ENCODE results near the gene OSER1.
"Not testable (repeated sequence)": the region's sequence is repeated elsewhere in the genome, so short reads cannot be mapped to it uniquely, and the experiment has no call there.

The OSER1 gene
- total RNA-seq = 29.6 to 124 (median 41.5) reads per million in 3 experiments

DNA sequence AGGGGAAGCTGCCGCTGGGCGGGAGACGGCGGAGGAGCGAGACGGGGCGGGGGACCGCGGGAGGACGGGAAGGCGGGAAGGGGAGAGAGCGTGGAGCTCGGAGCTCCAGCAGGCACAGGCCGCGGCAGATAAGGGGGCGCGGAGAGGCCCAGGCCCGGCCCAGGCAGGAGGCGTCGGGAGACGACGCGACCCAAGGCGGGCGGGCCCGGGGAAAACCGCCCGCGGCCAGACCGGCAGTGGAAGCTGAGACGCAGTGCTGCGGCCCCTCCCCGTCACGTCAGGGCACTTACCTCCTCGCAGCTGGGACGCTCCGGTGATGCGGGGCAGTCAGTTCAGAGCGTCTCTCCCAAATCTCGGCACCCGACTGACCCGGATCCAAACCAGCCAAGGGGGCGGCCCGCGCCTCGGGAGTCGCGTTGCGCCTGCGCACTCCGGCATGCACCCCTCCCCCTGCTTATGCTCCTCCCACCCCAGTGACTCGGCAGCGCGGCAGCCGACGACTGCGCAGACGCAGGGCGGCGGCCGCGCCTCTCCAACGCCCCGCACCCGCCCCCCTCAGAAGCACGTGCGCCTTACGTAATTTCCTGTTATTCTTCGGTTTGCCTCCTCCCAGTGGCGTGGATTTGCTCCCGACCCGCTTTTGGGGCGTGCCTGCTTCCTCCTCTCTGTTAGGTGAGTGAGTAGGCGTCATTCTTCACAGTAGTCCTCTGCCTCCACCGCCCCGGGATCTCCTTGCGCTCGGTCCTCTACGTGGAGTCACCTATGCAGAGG, at the start of gene OSER1:
TSS of gene OSER1 (minus strand) at position 366 of the 771 bp plus-strand sequence. CDS start 3,814 bp downstream, outside the sequence.
- DNase-seq = peak; percentile 98

DNA sequence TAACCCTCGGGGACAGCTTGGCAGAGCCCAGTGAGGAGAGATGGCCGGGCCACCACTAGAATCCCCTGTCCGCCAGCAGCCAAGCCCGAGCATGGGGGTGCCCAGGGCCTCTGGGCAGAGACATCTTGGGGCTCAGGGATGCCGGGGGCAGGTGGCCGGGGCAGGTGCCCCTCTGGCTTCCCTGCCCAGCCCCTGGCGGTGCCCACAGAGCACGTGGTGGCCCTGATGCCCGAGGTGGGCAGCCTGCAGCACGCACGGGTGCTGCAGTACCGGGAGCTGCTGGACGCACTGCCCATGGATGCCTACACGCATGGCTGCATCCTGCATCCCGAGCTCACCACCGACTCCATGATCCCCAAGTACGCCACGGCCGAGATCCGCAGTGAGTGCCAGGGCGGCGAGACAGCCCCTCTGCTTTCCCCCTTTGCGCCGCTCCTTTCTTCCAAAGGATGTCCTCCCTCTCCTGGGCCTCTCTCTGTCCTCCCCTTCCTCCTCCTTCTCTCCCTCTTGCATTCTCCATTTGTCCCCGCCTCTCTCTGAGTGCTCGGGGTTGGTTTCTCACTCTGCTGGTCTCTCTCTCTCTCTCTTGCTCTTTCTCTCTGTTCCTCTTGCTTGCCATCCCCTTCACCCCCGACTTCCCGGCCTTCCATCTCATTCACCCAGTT, 47.8 kb upstream of the OSER1 start:
- no peak for DNase-seq

DNA sequence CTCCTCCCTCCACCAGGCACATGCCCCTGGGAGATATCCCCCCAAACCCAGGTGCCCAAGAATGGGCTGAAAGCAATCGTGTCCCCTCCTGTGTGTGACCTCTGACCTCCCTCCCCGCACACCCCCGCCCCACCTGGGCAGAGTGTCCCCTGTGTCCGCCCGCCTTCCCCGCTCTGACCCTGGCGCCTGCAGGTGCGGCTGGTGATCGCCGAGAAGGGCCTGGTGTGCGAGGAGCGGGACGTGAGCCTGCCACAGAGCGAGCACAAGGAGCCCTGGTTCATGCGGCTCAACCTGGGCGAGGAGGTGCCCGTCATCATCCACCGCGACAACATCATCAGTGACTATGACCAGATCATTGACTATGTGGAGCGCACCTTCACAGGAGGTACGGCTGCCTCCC, 46.4 kb upstream of the OSER1 start:
- no peak for DNase-seq

DNA sequence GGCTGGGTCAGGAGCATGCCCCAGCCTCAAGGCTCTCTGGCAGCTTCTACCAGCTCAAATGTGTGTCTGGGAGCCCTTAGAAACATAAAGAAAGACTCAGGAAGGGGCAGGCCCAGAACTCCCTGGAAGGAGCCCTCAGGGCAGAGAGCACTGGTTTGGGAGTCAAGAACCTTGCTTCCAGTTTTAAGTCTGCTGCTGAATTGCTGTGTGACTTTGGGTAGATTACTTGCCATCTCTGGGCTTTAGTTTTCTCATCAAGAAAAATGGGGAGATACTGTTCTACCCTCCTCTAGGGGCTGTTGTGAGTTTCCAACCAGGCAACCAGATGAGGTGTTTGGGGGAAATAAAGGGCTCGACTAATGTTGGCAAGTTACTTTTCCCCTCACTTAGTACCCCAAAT, 45.4 kb upstream of the OSER1 start:
- no peak for DNase-seq

DNA sequence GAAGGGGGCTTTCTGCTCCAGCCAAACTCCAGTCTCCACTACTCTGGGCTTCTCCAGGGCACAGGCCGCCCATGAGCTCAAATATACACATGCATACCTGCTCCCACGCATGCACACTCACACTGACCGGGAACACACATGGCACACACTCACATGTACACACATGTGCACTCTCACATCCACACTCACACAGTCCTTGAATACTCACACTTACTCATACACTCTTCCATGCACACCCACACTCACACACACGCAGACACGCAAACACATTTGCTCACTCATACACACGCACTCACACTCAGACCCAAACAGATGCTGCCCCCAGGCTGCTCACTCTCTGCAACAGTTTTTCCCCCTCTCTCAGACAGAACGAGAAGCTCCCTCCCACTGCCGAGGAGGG, 43.5 kb upstream of the OSER1 start:
- no peak for DNase-seq

DNA sequence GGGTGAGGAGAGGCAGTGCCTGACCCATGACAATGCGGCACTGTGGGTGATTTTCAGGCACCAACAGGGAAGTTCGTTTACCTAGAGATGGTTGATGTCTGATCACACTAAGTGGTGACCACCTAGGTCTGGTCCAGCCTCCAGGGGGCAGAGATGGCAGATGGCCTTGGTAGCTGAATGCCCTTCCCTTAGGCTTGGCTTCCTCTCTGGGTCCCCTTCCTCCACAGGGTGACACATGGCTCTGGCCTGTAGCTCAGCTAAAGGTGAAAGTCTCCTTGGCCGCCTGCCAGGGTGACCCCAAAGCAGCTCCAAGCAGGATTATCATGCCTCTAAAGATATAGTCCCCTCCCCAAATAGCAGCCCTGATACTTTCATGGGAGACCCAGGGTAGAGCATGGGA, 43.0 kb upstream of the OSER1 start:
- DNase-seq = no peak

DNA sequence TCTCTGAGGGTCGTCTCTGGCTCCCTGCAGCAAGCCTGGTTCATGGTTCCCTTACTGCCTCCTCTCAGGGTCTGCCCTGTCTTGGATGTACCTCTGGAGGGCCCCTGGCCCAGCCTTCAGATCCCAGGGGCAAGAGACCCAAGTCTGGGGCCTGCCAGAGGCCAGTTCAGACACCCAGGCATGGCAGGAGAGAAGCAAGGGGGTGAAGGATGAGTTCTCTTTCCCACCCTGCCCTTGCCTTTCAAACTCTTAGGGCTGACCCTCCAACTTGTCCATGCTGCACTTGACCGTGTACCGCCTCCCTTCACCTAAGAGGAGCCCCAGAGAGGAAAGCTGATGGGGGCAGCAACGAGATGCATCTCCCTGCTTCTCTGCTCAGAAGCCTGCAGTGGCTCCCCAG, 40.7 kb upstream of the OSER1 start:
- no peak for DNase-seq

DNA sequence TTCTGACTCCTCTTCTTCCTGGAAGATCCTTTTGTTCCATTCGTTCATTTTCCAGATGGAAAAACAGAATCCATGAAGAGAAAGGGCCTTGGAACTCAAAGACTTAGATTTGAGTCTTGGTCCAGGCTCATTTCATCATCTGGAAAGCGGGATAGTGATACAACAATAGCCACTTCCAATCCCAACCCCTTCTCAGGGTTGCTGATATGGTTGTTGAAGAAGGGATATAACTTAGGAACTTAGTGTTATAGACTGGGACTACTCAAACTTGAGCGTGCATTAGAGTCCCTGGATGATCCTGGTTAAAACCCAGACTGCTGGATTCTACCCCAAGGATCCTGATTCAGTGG, 37.8 kb upstream of the OSER1 start:
- no peak for DNase-seq

DNA sequence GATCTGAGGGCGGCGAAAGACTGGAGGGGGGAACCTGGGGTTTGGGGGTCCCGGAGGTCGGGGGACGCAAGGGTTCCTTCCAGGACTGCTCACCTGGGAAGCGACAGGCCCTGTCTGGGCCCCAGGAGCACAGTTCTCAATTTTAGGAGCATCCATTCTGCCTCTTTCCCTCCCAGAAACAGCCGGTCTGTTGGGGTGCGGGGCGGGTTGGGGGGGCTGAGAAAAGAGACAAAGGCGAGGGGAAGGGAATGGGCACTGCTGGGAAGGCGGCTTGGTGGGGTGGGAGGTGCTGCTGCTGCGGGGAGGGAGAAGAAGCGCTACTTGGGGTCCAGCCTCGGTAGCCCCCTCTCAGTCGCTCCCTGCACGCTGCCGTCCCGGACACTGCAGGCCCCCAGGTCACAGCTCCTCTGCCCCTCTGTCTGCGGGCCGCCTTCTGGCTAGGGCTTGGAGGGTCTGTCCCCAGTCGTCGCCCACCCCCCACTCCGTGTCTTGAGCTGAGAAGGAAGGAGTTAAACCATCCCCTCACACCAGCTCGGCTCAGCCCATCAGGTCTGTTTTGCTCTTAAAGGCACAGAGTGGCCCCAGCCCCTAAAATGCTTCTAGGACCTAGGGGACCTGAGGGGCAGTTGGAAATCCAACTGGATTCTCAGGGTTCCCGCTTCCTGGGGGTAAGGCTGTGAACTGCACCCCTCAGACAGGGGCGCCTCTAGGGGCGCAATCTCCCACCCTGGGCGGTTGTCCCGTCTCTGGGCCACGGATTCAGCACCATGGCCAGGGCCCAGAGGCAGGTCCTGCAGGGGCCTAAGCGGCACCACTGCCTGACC, 37.2 kb upstream of the OSER1 start:
- DNase-seq = no peak

DNA sequence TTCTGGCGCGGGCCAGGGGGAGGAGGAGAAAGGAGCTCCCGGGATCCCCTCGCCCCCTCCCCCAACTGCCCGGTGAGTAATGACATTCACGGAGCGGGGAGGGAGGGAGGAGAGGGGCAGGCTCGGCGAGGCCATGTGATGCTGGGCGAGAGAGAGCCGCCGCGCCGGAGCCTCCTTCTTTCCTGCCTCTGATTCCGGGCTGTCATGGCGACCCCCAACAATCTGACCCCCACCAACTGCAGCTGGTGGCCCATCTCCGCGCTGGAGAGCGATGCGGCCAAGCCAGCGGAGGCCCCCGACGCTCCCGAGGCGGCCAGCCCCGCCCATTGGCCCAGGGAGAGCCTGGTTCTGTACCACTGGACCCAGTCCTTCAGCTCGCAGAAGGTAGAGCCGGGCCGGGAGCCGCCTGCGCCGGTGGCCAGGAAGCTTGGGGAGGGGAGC, 36.6 kb upstream of the OSER1 start, which contains the start of gene GDAP1L1:
TSS of gene GDAP1L1 (plus strand) at position 178 of the 441 bp plus-strand sequence. CDS start at position 205, 27 bp downstream.
- DNase-seq = no peak

DNA sequence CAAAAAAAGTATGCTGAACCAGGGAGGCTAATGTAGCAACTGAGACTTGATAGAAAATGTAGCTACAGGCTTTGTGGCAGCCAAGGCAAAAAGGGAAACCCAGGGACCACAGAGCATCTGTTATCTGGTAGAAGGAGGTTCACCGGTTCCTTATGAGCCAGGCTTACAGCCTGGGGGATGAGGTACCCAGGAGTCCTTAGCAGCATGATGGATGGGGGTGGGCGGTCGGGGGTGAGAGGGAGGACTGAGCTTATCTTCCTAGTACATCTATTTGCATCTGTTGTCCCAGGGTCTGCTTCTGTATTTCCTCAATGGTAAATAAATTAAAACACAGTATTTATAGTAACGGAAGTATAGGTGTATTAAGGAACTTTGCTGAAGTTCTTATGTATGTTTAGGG, 35.4 kb upstream of the OSER1 start:
- no peak for DNase-seq

DNA sequence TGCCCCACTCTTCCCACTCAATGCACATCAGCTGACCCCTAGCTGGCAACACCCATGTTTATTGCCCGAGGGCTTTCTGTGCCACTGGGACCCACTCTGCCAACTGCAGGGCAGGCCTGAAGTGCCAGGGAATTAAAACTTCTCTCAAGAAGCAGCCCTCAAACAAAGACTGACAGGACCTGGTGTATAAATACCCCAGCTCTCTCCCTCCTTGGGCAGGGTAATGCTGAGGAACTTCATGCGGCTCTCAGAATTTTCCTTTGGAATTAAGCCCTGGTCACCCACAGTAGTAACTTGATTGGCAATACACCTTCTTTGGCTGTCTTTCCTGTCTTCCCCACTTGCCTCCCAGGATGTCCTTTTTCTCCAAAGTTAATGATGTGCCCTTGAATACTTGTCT, 31.2 kb upstream of the OSER1 start:
- no peak for DNase-seq

DNA sequence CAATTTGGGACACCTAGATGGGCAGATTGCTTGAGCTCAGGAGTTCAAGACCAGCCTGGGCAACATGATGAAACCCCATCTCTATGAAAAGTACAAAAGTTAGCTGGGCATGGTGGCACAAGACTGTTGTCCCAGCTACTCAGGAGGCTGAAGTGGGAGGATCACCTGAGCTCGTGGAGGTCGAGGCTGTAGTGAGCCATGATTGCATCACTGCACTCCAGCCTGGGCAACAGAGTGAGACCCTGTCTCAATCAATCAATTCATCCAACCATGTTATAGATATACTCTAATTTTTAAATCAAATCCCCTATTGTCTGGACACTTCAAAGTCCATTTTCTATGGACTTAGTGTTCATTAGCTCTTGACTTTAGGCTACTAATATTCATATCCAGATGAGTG, 26.3 kb upstream of the OSER1 start:
- DNase-seq = not testable (repeated sequence)

DNA sequence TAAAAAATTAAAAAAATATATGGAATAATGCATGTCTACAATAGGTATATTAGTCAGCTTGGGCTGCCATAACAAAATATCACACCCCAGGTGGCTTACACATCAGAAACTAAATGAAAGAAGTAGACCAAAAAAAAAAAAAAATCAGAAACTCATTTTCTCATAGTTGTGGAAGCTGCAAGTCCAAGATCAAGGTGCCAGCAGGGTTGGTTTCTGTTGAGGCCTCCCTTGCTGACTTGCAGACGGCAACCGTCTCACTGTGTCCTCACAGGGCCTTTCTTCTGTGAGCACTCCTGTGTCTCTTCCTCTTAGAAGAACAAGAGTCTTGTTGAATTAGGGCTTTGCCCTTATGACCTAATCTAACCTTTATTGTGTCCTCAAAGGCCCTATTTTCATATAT, 25.1 kb upstream of the OSER1 start:
- DNase-seq = no peak

DNA sequence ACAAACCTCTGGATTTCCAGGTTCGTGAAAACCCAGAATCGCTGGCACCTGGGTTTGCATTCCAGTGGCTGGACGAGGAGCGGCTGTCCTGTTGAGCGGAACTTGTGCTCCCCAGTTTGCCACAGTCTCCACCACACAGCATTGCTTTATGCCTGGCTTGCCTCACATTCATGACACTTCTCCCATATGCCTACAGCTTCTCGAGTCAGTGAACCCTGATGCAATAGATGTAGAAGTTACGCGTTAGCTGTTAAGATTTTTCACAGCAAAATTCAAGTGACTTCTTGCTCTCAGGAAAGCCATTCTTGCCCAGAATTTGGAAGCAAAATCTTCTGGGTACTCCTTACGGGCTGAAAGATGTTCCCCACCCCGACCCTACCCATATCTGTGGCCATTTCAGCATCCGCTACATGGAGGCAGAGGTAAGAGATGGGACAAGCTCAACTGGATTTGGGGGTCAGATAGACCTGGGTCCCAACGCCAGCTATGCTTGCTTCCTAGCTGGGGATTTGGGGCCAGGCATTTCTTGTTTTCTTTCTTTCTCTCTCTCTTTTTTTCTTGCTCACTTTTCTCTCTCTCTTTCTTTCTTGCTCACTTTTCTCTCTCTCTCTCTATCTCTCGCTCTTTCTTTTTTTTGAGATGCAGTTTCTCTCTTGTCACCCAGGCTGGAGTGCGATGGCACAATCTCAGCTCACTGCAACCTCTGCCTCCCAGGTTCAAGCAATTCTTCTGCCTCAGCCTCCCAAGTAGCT, 24.2 kb upstream of the OSER1 start:
- DNase-seq = no peak

DNA sequence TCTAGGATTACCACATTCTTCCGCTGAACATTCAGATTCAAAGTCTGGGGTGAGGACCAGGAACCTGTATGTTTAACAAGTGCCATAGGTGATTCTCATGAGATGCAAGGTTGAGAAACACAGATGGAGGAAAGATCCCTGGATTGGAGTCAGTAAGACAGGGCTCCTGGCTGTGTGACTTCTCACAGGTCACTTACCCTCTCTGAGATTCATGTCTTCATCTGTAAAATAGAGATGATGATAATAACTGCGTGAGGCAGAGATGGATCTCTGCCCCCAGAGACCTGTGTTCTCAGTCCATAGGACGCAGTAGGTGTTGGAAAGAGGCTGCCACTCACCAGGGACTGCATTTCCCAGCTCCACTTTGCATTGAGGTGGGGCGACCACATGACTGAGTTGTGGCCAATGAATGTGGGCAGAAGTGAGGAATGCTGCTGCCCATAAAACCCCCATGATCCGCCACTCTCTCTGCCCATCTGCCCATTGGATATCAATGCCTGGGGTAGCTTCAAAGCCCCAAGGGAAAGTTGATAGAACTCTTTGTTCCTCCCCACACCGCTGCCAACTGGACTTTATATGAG, 23.0 kb upstream of the OSER1 start:
- no peak for DNase-seq

DNA sequence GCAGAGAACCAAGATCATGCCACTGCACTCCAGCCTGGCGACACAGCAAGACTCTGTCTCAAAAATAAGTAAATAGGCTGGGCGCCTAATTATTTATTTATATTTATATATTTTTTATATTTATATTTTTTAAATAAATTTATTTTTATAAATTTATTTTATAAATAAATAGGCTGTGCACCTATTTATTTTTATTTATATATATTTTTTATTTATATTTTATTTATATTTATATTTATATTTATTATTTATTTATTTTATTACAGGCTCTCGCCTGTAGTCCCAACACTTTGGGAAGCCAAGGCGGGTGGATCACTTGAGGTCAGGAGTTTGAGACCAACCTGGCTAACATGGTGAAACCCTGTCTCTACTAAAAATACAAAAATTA, 21.9 kb upstream of the OSER1 start:
- DNase-seq = not testable (repeated sequence)

DNA sequence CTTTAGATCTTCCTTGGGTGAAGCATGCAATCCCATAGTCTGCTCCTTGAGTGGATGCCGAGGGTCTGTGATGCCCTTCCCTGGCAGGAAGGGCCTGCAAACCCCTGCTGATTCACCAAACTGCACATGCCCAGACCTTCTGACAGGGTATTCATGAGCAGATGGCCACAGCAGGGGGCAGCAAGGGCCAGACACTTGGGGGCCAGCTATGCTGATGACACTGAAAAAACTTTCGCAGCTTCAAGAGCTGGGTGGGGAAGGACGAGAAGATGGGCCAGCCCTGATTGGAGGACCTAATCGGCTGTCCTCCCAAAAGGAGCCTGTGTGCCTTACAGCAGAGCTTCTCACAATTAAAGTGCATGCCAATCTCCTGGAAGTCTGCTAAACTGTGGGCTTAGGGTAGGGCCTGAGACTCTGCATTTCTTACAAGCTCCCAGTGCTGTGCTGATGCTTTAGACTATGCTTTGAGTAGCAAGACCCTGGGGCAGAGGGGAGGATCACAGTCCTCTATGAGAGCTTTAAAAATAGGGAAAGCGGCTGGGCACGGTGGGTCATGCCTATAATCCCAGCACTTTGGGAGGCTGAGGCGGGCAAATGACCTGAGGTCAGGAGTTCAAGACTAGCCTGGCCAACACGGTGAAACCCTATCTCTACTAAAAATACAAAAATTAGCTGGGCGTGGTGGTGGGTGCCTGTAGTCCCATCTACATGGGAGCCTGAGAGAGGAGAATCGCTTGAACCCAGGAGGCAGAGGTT, 21.3 kb upstream of the OSER1 start:
- DNase-seq = no peak

DNA sequence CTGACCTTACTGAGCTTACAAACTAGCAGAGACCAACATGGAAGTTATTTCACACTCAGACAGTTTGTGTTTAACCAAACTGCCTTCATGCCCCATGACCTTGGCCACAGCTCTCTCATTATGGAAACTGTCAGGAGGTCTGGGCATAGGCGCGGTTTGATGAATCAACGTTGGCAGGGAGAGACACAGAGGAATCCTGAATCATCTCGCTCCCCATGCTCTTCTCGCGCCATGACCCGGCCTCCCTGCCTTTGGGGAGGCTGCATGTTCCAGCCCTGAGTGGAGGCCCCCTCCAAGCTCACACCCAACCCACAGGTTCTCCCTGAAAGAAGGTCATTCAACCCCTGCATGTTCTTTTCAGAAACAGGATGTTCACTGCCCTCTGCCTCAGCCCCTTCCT, 20.6 kb upstream of the OSER1 start:
- DNase-seq = no peak

DNA sequence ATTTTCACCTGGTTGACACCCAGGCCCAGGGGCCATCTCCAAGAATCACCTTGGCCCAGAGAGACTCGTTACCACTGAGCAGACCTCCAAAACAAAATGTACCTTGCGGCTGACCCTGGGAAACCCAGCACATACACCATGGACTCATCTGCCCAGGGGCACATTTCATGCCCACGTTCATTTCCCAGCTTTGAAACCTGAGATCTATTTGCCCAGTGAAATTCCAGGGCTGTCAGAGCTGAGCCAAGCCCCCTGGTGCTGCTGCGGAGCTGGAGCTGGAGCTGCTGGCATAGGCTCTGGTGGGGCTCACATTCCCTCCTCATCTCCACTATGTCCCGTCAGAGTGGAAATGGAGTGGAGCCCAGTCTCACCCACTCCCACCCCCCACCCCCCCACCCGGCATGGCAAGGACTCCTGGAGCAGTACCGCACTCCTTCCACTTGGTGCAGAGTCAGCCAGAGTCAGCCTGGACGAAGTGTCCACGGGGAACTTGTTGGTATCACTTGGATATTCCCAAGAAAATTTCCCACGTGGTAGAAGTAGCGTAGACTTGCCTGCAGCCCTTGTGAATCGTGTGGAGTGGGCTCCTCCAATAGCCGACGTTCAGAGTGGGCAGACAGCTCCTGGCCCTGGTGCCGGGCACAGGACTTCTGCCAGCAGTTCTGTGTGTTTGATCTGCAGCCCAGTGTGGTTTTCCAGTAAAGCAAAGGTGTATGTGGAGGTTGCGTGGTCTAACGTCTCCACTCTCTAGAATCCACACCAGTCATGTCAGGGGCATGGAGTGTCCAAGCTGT, 18.1 kb upstream of the OSER1 start:
- no peak for DNase-seq

DNA sequence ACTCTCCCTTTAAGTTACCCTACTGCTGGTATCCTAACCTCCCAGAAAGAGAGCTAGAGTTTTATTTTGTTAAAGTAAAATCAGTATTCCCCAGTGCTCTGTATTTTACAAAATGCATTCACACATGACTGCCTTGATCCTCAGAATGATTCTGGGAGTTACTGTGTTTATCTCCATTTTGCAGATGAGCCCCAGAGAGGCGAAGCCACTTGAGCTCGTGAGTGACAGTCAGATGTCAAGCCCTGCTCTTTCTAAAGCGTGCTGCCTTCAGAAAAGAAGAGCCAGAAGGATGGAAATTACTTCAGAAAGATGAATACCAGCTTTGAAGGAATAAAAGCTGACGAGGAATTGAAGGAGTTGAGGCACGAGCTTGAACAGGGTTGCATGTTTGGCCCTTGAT, 14.1 kb upstream of the OSER1 start:
- no peak for DNase-seq
